GM21717 (cell line): ENCODE results near the gene RAVER2.

ENCODE experiments used
- ATAC-seq: cut with Tn5 transposase; IDR thresholded peaks from one replicate; pipeline ENCODE4 v1.9.1; 2021; ENCODE audit warnings: mild to moderate bottlenecking, moderate library complexity; ENCODE audit not compliant: unreplicated experiment

The RAVER2 gene

DNA sequence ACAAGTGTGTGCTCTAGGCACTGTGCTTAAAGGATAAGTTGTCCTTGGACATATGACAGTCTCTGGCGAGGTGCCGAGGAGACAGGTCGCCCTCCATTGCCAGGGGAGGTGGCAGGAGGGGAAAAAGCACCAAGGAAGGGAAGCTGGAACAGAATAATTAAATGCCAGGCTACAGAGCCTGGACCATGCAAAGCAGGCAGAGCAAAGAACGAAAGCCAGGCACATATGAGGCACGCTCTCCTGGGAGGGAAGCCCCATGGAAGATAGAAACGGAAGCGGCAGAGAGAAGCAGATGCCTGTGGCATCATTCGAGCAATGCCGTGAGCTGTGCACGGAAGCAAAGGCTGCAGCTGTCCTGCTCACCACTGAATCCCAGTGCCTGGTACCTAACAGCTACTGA, 130.2 kb downstream of the RAVER2 start:
- no peak for ATAC-seq

DNA sequence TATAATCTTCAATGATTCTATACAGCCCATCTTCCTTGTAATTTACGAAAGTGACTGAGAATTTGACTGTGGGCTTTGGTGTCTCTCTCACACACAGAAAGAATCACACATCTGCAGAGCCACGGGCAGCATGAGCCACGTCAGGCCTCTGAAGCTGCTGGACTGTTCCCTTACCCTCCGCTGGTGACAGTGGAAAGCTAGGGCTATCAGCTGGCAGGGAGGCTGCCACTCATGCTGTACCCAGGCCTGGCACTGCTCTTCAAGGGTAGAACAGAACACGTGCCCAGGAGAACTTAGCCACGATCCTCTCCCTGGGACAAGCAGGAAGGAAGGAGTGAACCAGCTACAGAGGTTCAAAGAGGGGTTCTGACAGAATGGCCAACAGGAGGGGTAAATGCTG, 130.7 kb downstream of the RAVER2 start:
- ATAC-seq = no peak

DNA sequence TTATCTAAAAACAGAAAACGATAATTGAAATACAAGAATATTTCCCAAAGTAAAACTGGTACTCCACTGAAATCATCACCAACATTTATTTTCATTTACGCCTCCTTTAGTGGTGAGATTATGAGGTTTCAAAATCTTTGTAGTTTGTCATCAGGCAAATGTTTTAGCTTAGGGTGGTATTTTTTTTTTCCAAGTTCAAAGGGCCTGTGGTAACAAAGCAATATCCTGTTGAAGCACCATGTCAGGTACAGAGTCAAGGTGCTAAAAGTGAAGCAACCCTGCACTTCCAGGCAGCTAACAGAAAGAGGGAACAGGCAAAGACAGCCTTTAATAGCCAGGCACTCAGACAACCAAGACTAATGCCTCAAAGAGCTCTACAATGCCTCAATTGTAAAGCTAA, 132.3 kb downstream of the RAVER2 start:
- no peak for ATAC-seq

DNA sequence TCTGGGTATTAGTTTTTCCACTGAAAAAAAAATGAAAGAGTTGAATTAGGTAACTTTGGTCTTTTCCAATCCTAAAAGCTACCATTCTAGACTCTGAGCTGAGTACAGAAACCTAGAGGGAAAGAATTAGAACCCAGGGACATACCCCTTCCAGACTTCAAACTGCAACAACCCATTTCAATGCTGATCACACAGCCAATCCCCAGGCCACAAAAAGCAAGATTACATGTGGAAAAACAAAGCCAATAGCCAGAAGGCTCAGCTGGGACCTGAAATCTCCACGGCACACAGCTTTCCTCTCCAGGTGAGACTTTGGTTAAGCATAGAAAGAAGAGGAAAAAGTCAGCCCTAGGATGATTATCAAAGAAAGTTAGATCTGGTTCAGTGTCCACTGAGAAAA, 132.7 kb downstream of the RAVER2 start:
- no peak for ATAC-seq

DNA sequence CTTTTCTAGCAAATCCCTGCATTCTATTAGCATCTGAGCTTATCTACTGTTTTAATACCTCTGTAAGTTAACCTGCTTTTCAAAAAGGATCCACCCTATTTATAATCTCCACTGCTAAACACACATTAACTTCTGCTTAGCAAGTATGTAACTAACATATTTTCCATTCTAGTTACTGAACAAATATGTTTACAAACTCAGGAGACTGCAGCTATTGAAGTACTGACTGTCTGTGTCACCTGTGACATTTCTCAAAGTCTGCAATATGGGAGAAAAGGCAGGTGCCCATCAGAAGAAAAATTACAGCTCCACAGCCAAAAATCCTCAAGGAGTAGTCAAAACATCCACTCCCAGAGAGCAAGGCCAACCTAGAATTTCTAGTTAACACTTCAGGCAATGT, 133.2 kb downstream of the RAVER2 start:
- ATAC-seq = no peak

DNA sequence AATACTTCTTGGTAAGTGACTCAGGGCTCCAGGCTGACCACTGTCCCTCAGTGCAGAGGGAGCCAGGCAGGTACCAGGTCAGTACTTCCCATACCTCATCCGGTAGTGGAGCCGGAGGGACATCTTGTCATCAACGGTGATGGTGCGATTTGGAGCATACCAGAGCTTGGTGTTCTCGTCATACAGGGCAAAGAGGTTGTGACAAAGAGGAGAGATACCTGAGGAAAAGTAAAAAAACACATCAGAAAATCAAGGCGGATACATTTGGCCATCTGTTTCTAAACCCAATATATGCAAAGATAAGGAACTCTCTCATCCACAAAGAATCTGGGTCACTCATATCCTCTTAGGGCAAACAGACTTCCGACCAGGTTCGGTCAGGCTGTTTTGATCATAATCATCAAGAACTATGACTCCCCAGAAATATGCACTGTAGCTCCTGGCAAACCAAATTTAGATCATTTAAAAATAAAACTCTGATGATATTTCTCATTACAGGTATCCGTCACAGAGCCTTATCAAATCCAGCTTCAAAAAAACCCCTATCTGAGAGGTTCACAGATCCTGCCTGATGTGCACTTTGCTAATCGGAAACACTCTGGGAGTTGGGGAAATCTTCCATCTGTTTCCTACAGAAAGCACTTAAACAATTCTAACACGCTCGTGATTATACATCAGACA, 134.2 kb downstream of the RAVER2 start:
- ATAC-seq = no peak

DNA sequence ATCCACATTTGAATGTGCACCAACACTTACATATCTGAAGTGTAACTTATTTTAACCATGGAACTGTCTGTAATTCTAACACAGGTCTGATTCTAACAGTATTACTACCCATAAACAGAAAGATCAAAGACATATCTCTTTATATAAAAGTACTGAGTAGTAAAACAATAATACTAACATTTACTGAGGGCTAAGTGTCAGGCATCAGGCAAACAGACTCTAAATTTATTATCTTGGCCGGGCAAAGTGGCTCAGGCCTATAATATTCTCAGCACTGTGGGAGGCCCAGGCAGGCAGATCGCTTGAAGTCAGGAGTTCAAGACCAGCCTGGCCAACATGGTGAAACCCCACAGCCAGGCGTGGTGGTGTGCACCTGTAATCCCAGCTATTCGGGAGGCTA, 135.6 kb downstream of the RAVER2 start:
- no peak for ATAC-seq

DNA sequence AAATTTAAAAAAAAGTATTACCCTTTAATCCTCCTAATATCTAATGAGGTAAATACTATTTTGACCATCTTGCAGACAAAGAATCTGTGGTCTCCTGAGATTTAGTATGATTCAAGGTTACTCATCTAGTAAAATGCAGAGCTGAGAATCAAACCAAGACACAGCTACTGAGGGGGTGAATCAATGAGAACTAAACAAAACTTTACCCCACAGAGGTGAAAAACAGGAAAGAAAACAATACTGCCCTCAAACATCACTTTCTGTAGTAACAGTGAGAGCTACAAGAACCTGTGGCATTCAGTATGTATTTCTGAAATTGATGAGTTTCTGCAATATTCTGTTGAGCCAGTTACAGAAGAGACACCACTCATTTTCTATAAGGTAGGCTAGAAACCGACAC, 136.4 kb downstream of the RAVER2 start:
- ATAC-seq = peak; percentile 50
